ENCODE results near the gene ZP4.
"Not testable (repeated sequence)": the region's sequence is repeated elsewhere in the genome, so short reads cannot be mapped to it uniquely, and the experiment has no call there.

Gene ZP4

GRCh38 chr1:237851210-237851845 lies 39.4 kb downstream of the ZP4 start:
- Histone ChIP-seq H3K27ac (ENCODE audit: insufficient read depth in 1 of 2, low read depth in 1 of 2, low read length in 2 of 2, poor library complexity in 1 of 2, severe bottlenecking in 2 of 2) (no peak overlapping the region), H3K4me3 (ENCODE audit: control insufficient read depth in 1 of 7, extremely low read depth in 1 of 7, insufficient read depth in 4 of 7, low read depth in 2 of 7, low read length in 6 of 7) (no peak overlapping the region), H3K36me3 (ENCODE audit: control insufficient read depth in 4 of 4, insufficient read depth in 4 of 4, low read length in 3 of 4) (no peaks in the 10 kb centered on the region), H3K27me3 (replicated peaks in 2 of 5; ENCODE audit: control insufficient read depth in 4 of 5, insufficient read depth in 5 of 5, low read length in 4 of 5) (no peaks in the 10 kb centered on the region), H3K4me1 (ENCODE audit: control extremely low read depth in 1 of 4, control insufficient read depth in 4 of 4, insufficient read depth in 4 of 4, low read length in 3 of 4) (no peaks in the 10 kb centered on the region), H3K9me3 (ENCODE audit: control extremely low read depth in 1 of 5, control insufficient read depth in 4 of 5, insufficient read depth in 2 of 5, low read depth in 1 of 5, low read length in 4 of 5) (no peaks in the 10 kb centered on the region)
- peak; percentile 59 to 69 (median 67) for DNase-seq
- ChIA-PET CTCF (interaction anchor here (0.6 to 6.3 kb wide), 8 partner anchors 8 to 1100 kb away, joined by 3 to 53 read pairs (median 4); no protein-coding TSS in a partner anchor), POLR2A (no interaction called here)
- WGBS (ENCODE audit: insufficient coverage): 78% methylated on average over 2 of the region's 6 CpGs

GRCh38 chr1:237843516-237843915 lies 47.2 kb downstream of the ZP4 start:
- CTCF ChIA-PET: interaction anchor here (1.8 kb wide), 1 partner anchor 37 kb away, joined by 6 read pairs; no protein-coding TSS in a partner anchor
- H3K27me3 ChIP-seq (replicated peaks in 2 of 5; ENCODE audit: control insufficient read depth in 4 of 5, insufficient read depth in 5 of 5, low read length in 4 of 5); DNase-seq; H3K36me3 ChIP-seq (ENCODE audit: control insufficient read depth in 4 of 4, insufficient read depth in 4 of 4, low read length in 3 of 4); H3K4me1 ChIP-seq (ENCODE audit: control extremely low read depth in 1 of 4, control insufficient read depth in 4 of 4, insufficient read depth in 4 of 4, low read length in 3 of 4); H3K9me3 ChIP-seq (ENCODE audit: control extremely low read depth in 1 of 5, control insufficient read depth in 4 of 5, insufficient read depth in 2 of 5, low read depth in 1 of 5, low read length in 4 of 5); POLR2A ChIA-PET; H3K4me3 ChIP-seq (ENCODE audit: control insufficient read depth in 1 of 7, extremely low read depth in 1 of 7, insufficient read depth in 4 of 7, low read depth in 2 of 7, low read length in 6 of 7); H3K27ac ChIP-seq (ENCODE audit: insufficient read depth in 1 of 2, low read depth in 1 of 2, low read length in 2 of 2, poor library complexity in 1 of 2, severe bottlenecking in 2 of 2): not testable (repeated sequence)
- WGBS (ENCODE audit: insufficient coverage): 86% methylated on average over 2 of the region's 3 CpGs

- CTCF ChIA-PET: interaction anchor here (1.1 kb wide), 1 partner anchor 15 kb away, joined by 3 read pairs; no protein-coding TSS in a partner anchor
- Histone ChIP-seq H3K9me3 (ENCODE audit: control extremely low read depth in 1 of 5, control insufficient read depth in 4 of 5, insufficient read depth in 2 of 5, low read depth in 1 of 5, low read length in 4 of 5) (peaks cover 0 to 5% (median 0%) of the 10 kb centered on the region in 5 experiments), H3K27me3 (replicated peaks in 2 of 5; ENCODE audit: control insufficient read depth in 4 of 5, insufficient read depth in 5 of 5, low read length in 4 of 5) (peaks cover 0 to 2% (median 0%) of the 10 kb centered on the region in 5 experiments), H3K4me3 (ENCODE audit: control insufficient read depth in 1 of 7, extremely low read depth in 1 of 7, insufficient read depth in 4 of 7, low read depth in 2 of 7, low read length in 6 of 7) (no peak overlapping the region), H3K4me1 (ENCODE audit: control extremely low read depth in 1 of 4, control insufficient read depth in 4 of 4, insufficient read depth in 4 of 4, low read length in 3 of 4) (no peaks in the 10 kb centered on the region), H3K36me3 (ENCODE audit: control insufficient read depth in 4 of 4, insufficient read depth in 4 of 4, low read length in 3 of 4) (no peaks in the 10 kb centered on the region), H3K27ac (ENCODE audit: insufficient read depth in 1 of 2, low read depth in 1 of 2, low read length in 2 of 2, poor library complexity in 1 of 2, severe bottlenecking in 2 of 2) (no peak overlapping the region)
- 100% methylated on average over 1 of the region's 3 CpGs for WGBS (ENCODE audit: insufficient coverage)
- POLR2A ChIA-PET: no interaction called here
- DNase-seq: no peak
These were observed 49.2 kb downstream of the ZP4 start for GRCh38 chr1:237841485-237841884.

- 97% methylated on average over 5 of the region's 6 CpGs for WGBS (ENCODE audit: insufficient coverage)
- H3K4me1 ChIP-seq (ENCODE audit: control extremely low read depth in 1 of 4, control insufficient read depth in 4 of 4, insufficient read depth in 4 of 4, low read length in 3 of 4): no peaks in the 10 kb centered on the region
- peaks cover 0 to 2% (median 0%) of the 10 kb centered on the region in 5 experiments for H3K27me3 ChIP-seq (replicated peaks in 2 of 5; ENCODE audit: control insufficient read depth in 4 of 5, insufficient read depth in 5 of 5, low read length in 4 of 5)
- DNase-seq: no peak
- no peaks in the 10 kb centered on the region for H3K36me3 ChIP-seq (ENCODE audit: control insufficient read depth in 4 of 4, insufficient read depth in 4 of 4, low read length in 3 of 4)
- peaks cover 0 to 5% (median 0%) of the 10 kb centered on the region in 5 experiments for H3K9me3 ChIP-seq (ENCODE audit: control extremely low read depth in 1 of 5, control insufficient read depth in 4 of 5, insufficient read depth in 2 of 5, low read depth in 1 of 5, low read length in 4 of 5)
- no peak overlapping the region for H3K4me3 ChIP-seq (ENCODE audit: control insufficient read depth in 1 of 7, extremely low read depth in 1 of 7, insufficient read depth in 4 of 7, low read depth in 2 of 7, low read length in 6 of 7)
- H3K27ac ChIP-seq (ENCODE audit: insufficient read depth in 1 of 2, low read depth in 1 of 2, low read length in 2 of 2, poor library complexity in 1 of 2, severe bottlenecking in 2 of 2): no peak overlapping the region
- ChIA-PET CTCF (interaction anchor here (1.0 kb wide), 1 partner anchor 26 kb away, joined by 3 read pairs; no protein-coding TSS in a partner anchor), POLR2A (no interaction called here)
These were observed 51.7 kb downstream of the ZP4 start for GRCh38 chr1:237838904-237839534.

- Histone ChIP-seq H3K36me3 (ENCODE audit: control insufficient read depth in 4 of 4, insufficient read depth in 4 of 4, low read length in 3 of 4) (no peaks in the 10 kb centered on the region), H3K9me3 (ENCODE audit: control extremely low read depth in 1 of 5, control insufficient read depth in 4 of 5, insufficient read depth in 2 of 5, low read depth in 1 of 5, low read length in 4 of 5) (peaks cover 0 to 2% (median 0%) of the 10 kb centered on the region in 5 experiments), H3K4me3 (ENCODE audit: control insufficient read depth in 1 of 7, extremely low read depth in 1 of 7, insufficient read depth in 4 of 7, low read depth in 2 of 7, low read length in 6 of 7) (no peak overlapping the region), H3K27me3 (replicated peaks in 2 of 5; ENCODE audit: control insufficient read depth in 4 of 5, insufficient read depth in 5 of 5, low read length in 4 of 5) (peaks cover 0 to 2% (median 0%) of the 10 kb centered on the region in 5 experiments), H3K4me1 (ENCODE audit: control extremely low read depth in 1 of 4, control insufficient read depth in 4 of 4, insufficient read depth in 4 of 4, low read length in 3 of 4) (no peaks in the 10 kb centered on the region), H3K27ac (ENCODE audit: insufficient read depth in 1 of 2, low read depth in 1 of 2, low read length in 2 of 2, poor library complexity in 1 of 2, severe bottlenecking in 2 of 2) (no peak overlapping the region)
- POLR2A ChIA-PET: no interaction called here
- WGBS (ENCODE audit: insufficient coverage): 88% methylated on average over 2 of the region's 3 CpGs
- DNase-seq: no peak
- CTCF ChIA-PET: interaction anchor here (1.0 kb wide), 1 partner anchor 26 kb away, joined by 3 read pairs; no protein-coding TSS in a partner anchor
These were observed 52.4 kb downstream of the ZP4 start for GRCh38 chr1:237838320-237838719.

- no peaks in the 10 kb centered on the region for H3K27me3 ChIP-seq (replicated peaks in 2 of 5; ENCODE audit: control insufficient read depth in 4 of 5, insufficient read depth in 5 of 5, low read length in 4 of 5)
- POLR2A ChIA-PET: no interaction called here
- H3K9me3 ChIP-seq (ENCODE audit: control extremely low read depth in 1 of 5, control insufficient read depth in 4 of 5, insufficient read depth in 2 of 5, low read depth in 1 of 5, low read length in 4 of 5): peaks cover 0 to 2% (median 0%) of the 10 kb centered on the region in 5 experiments
- no peaks in the 10 kb centered on the region for H3K4me1 ChIP-seq (ENCODE audit: control extremely low read depth in 1 of 4, control insufficient read depth in 4 of 4, insufficient read depth in 4 of 4, low read length in 3 of 4)
- CTCF ChIA-PET: interaction anchor here (0.6 kb wide), 1 partner anchor 403 kb away, joined by 3 read pairs; no protein-coding TSS in a partner anchor
- H3K36me3 ChIP-seq (ENCODE audit: control insufficient read depth in 4 of 4, insufficient read depth in 4 of 4, low read length in 3 of 4): no peaks in the 10 kb centered on the region
- 100% methylated on average over 1 of the region's 3 CpGs for WGBS (ENCODE audit: insufficient coverage)
- no peak for DNase-seq
- no peak overlapping the region for H3K4me3 ChIP-seq (ENCODE audit: control insufficient read depth in 1 of 7, extremely low read depth in 1 of 7, insufficient read depth in 4 of 7, low read depth in 2 of 7, low read length in 6 of 7)
- no peak overlapping the region for H3K27ac ChIP-seq (ENCODE audit: insufficient read depth in 1 of 2, low read depth in 1 of 2, low read length in 2 of 2, poor library complexity in 1 of 2, severe bottlenecking in 2 of 2)
These were observed 56.3 kb downstream of the ZP4 start for GRCh38 chr1:237834461-237834860.

GRCh38 chr1:237834048-237834447 lies 56.7 kb downstream of the ZP4 start:
- DNase-seq: no peak
- 80% methylated on average over 1 of the region's 3 CpGs for WGBS (ENCODE audit: insufficient coverage)
- ChIA-PET POLR2A (no interaction called here), CTCF (interaction anchor here (0.5 to 0.6 kb wide), 2 partner anchors 404 to 818 kb away, joined by 3 read pairs; no protein-coding TSS in a partner anchor)
- H3K27ac ChIP-seq (ENCODE audit: insufficient read depth in 1 of 2, low read depth in 1 of 2, low read length in 2 of 2, poor library complexity in 1 of 2, severe bottlenecking in 2 of 2): no peak overlapping the region
- no peaks in the 10 kb centered on the region for H3K36me3 ChIP-seq (ENCODE audit: control insufficient read depth in 4 of 4, insufficient read depth in 4 of 4, low read length in 3 of 4)
- no peaks in the 10 kb centered on the region for H3K4me1 ChIP-seq (ENCODE audit: control extremely low read depth in 1 of 4, control insufficient read depth in 4 of 4, insufficient read depth in 4 of 4, low read length in 3 of 4)
- peaks cover 0 to 2% (median 0%) of the 10 kb centered on the region in 5 experiments for H3K9me3 ChIP-seq (ENCODE audit: control extremely low read depth in 1 of 5, control insufficient read depth in 4 of 5, insufficient read depth in 2 of 5, low read depth in 1 of 5, low read length in 4 of 5)
- H3K27me3 ChIP-seq (replicated peaks in 2 of 5; ENCODE audit: control insufficient read depth in 4 of 5, insufficient read depth in 5 of 5, low read length in 4 of 5): no peaks in the 10 kb centered on the region
- H3K4me3 ChIP-seq (ENCODE audit: control insufficient read depth in 1 of 7, extremely low read depth in 1 of 7, insufficient read depth in 4 of 7, low read depth in 2 of 7, low read length in 6 of 7): no peak overlapping the region

All from common myeloid progenitor, CD34-positive (primary cell).